Ishikawa (cell line): ENCODE measurements around the gene NEK11.

ENCODE experiments used
- CEBPB ChIP-seq: IDR thresholded peaks from 2 replicates; pipeline ENCODE4 v1.6.1; 2012
- CREB1 ChIP-seq: IDR thresholded peaks from 2 replicates; pipeline ENCODE4 v1.6.1; 2012; ENCODE audit warnings: low read depth
- EGR1 ChIP-seq: IDR thresholded peaks from 2 replicates; pipeline ENCODE4 v1.6.1; 2012
- EP300 ChIP-seq: IDR thresholded peaks from 2 replicates; pipeline ENCODE4 v1.6.1; 2012; ENCODE audit warnings: borderline replicate concordance
- FOXM1 ChIP-seq: IDR thresholded peaks from 2 replicates; pipeline ENCODE4 v1.6.1; 2012; ENCODE audit warnings: low read depth, borderline replicate concordance
- NFIC ChIP-seq: IDR thresholded peaks from 2 replicates; pipeline ENCODE4 v1.6.1; 2012
- RAD21 ChIP-seq: IDR thresholded peaks from 2 replicates; pipeline ENCODE4 v1.6.1; 2012; ENCODE audit warnings: low read depth
- TAF1 ChIP-seq: IDR thresholded peaks from 2 replicates; pipeline ENCODE4 v1.6.1; 2012; ENCODE audit warnings: low read depth, mild to moderate bottlenecking
- TCF12 ChIP-seq: IDR thresholded peaks from 2 replicates; pipeline ENCODE4 v1.6.1; 2012; ENCODE audit warnings: low read depth
- TEAD4 ChIP-seq: IDR thresholded peaks from 2 replicates; pipeline ENCODE4 v1.6.1; 2012
- YY1 ChIP-seq: IDR thresholded peaks from 2 replicates; pipeline ENCODE4 v1.6.1; 2012; ENCODE audit warnings: low read depth
- ZBTB7A ChIP-seq: IDR thresholded peaks from 2 replicates; pipeline ENCODE4 v1.6.1; 2012; ENCODE audit warnings: low read depth
- TF ChIP-seq, protein P1 (sequence below): IDR thresholded peaks from 2 replicates; pipeline ENCODE4 v1.6.1; 2012
- TF ChIP-seq, protein P2 (sequence below): IDR thresholded peaks from 2 replicates; pipeline ENCODE4 v1.6.1; 2012
- TF ChIP-seq, protein P3 (sequence below): IDR thresholded peaks from 2 replicates; pipeline ENCODE4 v1.6.1; 2012; ENCODE audit warnings: low read depth, mild to moderate bottlenecking

NEK11 gene

DNA sequence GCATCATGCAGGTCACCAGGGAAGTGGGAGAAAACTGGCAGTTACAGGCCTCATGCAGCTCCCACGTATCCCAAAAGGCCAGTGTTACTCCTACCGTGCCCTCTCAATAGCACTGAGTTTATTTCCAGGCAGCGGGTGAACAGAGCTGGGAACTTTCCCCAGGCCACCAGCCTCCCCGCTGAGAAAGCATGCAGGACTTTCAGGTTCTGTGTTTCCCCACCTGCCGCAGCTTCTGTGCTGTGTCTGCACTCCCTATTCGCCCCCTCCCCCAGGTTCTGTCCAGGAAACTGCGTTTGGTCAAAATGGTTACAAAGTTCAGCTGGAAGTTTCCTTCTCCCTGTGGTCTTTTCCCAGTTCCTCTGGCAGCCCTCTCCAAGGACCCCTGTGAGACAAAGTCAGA lies 21.4 kb downstream of the NEK11 start:
- TF ChIP-seq NFIC (no peak), TEAD4 (no peak), TAF1 (no peak), EP300 (no peak), EGR1 (no peak), FOXM1 (no peak), TCF12 (no peak), ZBTB7A (no peak), YY1 (no peak), RAD21 (no peak), CEBPB (no peak), CREB1 (no peak)
- TF ChIP-seq, protein P1, sequence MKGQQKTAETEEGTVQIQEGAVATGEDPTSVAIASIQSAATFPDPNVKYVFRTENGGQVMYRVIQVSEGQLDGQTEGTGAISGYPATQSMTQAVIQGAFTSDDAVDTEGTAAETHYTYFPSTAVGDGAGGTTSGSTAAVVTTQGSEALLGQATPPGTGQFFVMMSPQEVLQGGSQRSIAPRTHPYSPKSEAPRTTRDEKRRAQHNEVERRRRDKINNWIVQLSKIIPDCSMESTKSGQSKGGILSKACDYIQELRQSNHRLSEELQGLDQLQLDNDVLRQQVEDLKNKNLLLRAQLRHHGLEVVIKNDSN = no peak
- TF ChIP-seq, protein P2, sequence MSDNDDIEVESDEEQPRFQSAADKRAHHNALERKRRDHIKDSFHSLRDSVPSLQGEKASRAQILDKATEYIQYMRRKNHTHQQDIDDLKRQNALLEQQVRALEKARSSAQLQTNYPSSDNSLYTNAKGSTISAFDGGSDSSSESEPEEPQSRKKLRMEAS = no peak

DNA sequence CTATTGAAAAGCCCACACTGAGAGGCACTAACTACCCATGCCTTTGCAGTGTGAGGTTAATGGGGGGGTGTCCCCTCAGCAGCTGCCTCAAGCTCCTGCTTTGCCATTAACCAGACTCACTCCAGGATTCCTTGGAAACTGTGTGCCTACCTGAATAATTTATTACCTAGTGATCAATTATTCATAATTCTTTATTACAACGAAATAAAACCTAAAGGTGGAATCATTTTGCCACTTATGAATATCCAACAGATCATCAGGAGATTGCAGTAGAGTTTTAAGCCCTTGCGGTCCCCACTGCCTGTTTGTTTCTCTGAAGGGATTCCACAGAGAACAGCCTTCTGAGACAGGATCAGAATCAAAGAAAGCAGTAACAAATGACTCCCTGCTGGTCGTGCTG lies 23.3 kb downstream of the NEK11 start:
- TF ChIP-seq RAD21 (no peak), EGR1 (no peak), EP300 (no peak), FOXM1 (no peak), TCF12 (no peak), TAF1 (no peak), TEAD4 (no peak), CREB1 (no peak), YY1 (no peak), NFIC (no peak), ZBTB7A (no peak), CEBPB (no peak)
- TF ChIP-seq, protein P1 = no peak
- TF ChIP-seq, protein P3, sequence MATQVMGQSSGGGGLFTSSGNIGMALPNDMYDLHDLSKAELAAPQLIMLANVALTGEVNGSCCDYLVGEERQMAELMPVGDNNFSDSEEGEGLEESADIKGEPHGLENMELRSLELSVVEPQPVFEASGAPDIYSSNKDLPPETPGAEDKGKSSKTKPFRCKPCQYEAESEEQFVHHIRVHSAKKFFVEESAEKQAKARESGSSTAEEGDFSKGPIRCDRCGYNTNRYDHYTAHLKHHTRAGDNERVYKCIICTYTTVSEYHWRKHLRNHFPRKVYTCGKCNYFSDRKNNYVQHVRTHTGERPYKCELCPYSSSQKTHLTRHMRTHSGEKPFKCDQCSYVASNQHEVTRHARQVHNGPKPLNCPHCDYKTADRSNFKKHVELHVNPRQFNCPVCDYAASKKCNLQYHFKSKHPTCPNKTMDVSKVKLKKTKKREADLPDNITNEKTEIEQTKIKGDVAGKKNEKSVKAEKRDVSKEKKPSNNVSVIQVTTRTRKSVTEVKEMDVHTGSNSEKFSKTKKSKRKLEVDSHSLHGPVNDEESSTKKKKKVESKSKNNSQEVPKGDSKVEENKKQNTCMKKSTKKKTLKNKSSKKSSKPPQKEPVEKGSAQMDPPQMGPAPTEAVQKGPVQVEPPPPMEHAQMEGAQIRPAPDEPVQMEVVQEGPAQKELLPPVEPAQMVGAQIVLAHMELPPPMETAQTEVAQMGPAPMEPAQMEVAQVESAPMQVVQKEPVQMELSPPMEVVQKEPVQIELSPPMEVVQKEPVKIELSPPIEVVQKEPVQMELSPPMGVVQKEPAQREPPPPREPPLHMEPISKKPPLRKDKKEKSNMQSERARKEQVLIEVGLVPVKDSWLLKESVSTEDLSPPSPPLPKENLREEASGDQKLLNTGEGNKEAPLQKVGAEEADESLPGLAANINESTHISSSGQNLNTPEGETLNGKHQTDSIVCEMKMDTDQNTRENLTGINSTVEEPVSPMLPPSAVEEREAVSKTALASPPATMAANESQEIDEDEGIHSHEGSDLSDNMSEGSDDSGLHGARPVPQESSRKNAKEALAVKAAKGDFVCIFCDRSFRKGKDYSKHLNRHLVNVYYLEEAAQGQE = no peak
- TF ChIP-seq, protein P2 = no peak

DNA sequence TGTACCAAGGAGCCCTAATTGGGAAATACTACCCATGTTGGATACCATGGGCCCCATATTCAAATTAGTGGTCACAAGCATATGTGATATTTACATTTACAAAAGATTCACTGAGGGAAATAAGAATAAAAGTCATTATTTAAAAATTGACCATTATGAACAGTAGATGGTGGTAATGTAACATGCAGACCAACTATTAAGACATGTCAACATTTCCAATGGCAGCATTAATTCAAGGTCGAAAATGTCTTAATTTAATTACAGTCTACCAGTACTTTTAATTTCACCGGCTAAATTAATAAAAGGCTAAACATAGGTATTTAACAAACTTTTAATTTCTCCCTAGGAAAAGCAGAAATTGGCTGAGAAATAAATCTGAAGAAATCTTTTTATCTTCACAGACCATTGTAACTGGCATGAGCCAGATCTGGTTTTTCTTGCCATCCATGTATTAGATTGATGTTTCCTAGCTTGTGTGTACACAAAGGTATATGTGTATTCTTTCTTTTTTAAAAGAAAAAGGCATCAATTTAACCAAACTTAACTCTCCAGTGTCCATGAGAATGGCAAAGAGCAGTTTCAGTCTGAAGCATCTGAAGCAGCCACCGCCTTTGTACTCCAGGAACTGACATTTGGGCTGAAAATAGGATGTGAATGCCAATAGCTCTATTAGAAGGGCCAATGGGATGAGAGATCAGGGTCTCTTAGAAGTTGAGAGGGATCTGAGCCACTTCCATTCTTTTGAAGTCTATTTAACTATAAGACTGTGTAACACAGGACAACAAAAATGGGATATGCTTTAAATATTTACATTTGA lies 26.6 kb downstream of the NEK11 start:
- TF ChIP-seq NFIC (no peak), TEAD4 (no peak), ZBTB7A (no peak), RAD21 (peak; percentile 50)
- TF ChIP-seq, protein P2 = no peak

DNA sequence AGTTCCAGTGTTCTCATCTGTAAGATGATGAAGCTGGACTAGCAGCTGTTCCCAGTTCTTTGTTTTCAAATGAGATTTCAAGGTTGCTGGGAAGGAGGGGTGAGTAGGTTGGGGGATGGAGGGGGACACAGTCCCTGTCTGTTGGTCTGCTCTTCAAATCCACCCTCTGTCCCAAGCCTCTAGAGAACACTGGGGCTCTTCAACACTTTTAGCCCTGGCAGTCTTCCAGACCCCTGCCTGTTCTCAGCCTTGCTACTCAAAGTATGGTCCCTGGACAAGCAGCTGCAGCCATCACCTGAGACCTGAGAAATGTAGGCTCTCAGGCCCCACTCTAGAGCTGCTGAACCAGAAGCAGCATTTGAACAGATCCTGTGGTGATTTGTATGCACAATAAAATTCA lies 41.3 kb downstream of the NEK11 start:
- no peak for TF ChIP-seq CEBPB
- no peak for TF ChIP-seq EP300
- TF ChIP-seq, protein P1 = no peak
- TF ChIP-seq RAD21 = no peak
- no peak for TF ChIP-seq NFIC
- TF ChIP-seq CREB1 = no peak
- TF ChIP-seq YY1 = no peak
- TF ChIP-seq, protein P3 = no peak
- no peak for TF ChIP-seq TCF12
- no peak for TF ChIP-seq TEAD4
- TF ChIP-seq EGR1 = no peak

DNA sequence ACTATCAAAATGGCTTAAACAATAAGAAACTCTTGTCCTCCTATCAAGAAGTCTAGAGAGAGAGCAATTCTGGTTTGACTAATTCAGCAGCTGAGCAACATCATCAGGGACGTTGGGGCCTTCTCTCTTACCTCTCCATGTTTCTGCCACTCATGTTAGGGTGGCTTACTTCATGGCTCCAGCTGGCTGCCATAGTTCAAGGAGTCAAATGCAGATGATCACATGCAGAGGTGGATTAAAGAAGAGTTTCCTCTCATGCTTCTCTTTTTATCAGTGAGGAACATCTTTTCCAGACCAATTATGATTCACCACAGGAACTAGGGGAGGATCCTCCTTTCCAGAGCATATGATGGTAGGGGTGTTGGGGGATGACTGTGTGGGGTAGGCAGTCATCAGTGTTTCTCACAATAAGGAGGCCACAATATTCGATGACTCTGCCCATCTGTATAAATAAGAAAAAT lies 45.5 kb downstream of the NEK11 start:
- TF ChIP-seq TAF1 (no peak), TCF12 (no peak), EGR1 (no peak), FOXM1 (no peak)
- TF ChIP-seq, protein P1 = no peak
